CD4-positive, alpha-beta T cell treated with Interleukin-4 for 1 hour (primary cell): ENCODE measurements around the gene ATP9A.

ENCODE experiments used
- DNase-seq, 2 donors: peaks; one replicate each; pipeline ENCODE4 v3.0.0-alpha.2; 2020 to 2022

The ATP9A gene

DNA sequence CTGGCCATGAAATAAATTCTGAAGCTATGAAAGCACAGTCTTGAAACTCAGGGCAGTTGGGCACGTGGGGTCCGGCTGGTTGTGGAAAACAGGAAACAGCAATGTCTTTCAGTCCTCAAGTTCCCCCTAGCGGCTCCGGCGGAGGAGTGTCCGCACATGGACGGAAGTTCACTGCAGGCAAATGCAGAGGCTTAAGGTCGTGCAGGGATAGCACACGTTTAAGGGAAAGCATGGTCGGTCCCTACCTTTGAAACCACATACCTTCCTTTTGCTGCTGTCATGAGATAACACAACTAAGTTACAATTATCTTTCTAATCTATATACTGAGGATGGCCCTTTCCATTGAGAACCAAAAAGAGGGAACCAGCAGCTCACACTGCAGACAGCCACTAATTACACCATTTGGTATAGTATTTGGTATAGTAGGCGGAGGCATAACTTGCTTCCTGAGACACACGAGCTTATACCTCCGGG lies 173.1 kb downstream of the ATP9A start:
- peak; percentile 81 for DNase-seq

GRCh38 chr20:51594236-51595057 lies 173.7 kb downstream of the ATP9A start:
- DNase-seq, result no peak

- no peak for DNase-seq
These were observed 174.6 kb downstream of the ATP9A start for GRCh38 chr20:51593584-51593983.

- no peak for DNase-seq
These were observed 175.6 kb downstream of the ATP9A start for GRCh38 chr20:51592564-51592963.

- no peak for DNase-seq
These were observed 176.3 kb downstream of the ATP9A start for GRCh38 chr20:51591871-51592270.

- DNase-seq, result no peak
These were observed 179.4 kb downstream of the ATP9A start for GRCh38 chr20:51588762-51589161.

GRCh38 chr20:51587145-51587544 lies 181.0 kb downstream of the ATP9A start:
- no peak for DNase-seq

DNA sequence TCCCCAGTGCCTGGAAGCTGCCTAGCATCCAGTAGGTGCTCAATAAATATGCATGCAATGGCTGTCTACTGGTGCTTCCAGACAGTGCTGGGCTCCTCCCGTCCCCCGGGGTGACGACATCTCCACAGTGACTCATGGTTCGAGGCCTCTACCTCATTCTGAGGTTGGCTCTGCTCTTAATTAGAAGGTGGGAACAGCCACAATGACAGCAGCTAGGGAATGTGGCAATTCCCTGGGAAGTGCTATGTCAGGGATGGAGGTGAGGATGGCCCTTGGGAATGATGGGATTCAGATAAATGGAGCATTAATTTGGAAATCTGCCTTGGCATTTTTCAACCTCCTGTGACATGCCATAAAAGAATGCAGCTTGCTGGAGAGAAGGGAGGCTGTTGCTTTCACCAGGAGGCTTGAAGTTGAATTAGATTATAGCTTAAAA lies 182.2 kb downstream of the ATP9A start:
- no peak for DNase-seq

- DNase-seq, result no peak
These were observed 183.0 kb downstream of the ATP9A start for GRCh38 chr20:51585148-51585547.

DNA sequence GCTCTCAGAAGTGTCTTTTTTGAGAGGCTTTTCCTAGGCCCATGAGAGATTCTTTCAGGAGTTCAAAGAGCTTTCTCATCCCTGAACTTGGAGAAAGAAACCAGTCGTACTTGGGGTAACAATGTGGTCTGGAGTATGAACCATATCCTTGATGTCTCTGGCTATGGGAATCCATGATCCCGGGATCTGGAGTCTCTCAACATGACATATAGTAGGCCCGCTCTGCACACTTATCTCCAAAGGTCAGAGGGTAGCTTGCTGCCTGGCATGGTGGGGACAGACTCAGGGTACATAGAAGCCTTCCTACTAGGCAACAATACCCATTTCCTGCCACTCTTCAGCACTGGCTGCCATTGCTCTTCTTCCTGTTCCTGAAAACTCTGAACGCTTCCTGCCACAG lies 183.5 kb downstream of the ATP9A start:
- DNase-seq, result no peak

GRCh38 chr20:51584116-51584515 lies 184.1 kb downstream of the ATP9A start:
- DNase-seq, result no peak

DNA sequence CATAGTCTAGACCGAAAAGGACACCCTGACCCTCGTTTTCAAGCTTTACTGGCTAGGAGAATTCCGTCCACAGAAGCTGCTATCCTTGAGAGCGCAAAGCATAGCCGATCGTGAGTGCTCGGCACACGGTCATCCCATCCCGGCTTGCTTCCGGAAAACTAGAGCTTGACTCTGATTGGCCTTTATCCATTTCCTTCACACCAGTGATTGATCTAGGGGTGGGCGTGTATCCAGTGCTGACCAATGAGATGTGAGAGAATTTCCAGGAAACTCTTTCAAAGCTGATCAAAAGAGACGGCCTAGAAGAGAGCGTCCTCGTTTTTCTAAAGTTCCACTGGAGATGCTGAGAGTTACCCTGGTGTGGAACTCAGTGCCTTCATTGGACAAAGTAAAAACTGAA lies 184.7 kb downstream of the ATP9A start:
- no peak for DNase-seq

- no peak for DNase-seq
These were observed 185.1 kb downstream of the ATP9A start for GRCh38 chr20:51583073-51583472.

DNA sequence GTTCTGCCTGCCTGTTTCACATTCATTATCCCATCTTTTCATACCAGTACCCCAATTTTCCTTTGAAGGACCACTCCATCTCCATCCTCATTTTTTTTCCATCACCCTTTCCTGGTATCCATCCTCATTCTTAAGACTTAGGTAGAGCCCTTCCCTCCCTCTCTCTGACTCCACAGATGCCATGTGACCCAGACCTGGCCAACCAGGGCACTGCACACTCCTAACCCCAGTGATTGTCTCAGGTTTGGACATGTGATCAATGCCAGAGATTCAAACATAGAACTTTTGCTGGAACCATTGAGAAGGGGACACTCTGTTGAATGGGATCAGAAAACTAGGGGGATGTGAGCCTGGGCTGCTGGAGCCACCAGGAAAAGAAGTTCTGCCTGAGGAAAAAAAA lies 186.6 kb downstream of the ATP9A start:
- no peak for DNase-seq

- DNase-seq, result no peak
These were observed 189.1 kb downstream of the ATP9A start for GRCh38 chr20:51579137-51579536.

DNA sequence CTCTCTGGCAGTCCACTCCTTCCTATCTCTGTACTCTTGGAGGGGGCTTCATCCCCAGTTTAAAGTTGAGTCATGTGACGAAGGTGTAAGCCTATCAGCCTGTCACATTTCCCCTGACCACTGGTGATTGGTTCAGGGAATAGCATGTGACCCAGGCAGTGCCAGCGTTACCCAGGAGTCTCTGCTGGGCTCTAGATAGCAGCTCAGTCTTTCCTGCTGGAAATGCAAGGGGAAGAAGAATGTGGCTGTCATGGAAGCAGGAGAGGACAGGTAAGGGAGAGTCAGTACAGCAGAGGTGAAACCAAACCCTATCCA lies 190.1 kb downstream of the ATP9A start:
- DNase-seq, result no peak

DNA sequence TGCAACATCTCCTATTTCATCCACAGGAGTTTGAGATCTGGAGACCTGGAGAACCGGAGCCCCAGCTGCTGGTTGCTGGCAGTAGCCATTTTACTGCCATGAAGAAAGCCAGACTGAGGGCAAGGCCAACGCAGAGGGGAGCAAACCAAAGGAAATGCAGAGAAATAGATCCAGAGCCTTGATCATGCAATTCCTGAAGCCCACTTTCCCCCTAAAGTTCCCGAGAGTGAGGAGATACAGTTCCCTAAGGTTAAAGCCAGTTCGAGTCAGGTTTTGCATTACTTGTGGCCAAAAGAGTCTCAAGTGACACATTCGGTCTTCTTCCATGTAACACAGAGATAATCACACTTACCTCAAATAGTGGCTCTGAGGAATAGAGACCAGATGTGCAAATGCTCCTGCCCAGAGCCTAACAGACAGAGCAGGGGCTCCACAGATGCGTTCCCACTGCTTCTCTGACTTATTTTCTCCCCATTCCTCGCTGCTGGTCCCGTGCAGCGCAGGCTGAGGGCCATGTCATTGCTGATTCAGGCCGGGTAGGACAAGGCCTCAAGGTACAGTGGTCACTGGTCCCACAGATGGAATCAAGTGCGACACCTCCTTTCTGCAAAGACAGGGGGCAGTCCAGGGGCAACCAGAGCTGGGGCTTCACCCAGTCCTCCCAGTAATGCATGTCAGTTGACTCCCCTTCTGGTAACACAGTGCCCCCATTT lies 190.6 kb downstream of the ATP9A start:
- DNase-seq, result no peak

- DNase-seq, result no peak
These were observed 192.7 kb downstream of the ATP9A start for GRCh38 chr20:51575486-51575885.

GRCh38 chr20:51574248-51575033 lies 193.7 kb downstream of the ATP9A start:
- DNase-seq, result no peak

GRCh38 chr20:51573576-51574243 lies 194.5 kb downstream of the ATP9A start:
- no peak for DNase-seq

GRCh38 chr20:51571460-51571794 lies 196.8 kb downstream of the ATP9A start:
- no peak for DNase-seq

DNA sequence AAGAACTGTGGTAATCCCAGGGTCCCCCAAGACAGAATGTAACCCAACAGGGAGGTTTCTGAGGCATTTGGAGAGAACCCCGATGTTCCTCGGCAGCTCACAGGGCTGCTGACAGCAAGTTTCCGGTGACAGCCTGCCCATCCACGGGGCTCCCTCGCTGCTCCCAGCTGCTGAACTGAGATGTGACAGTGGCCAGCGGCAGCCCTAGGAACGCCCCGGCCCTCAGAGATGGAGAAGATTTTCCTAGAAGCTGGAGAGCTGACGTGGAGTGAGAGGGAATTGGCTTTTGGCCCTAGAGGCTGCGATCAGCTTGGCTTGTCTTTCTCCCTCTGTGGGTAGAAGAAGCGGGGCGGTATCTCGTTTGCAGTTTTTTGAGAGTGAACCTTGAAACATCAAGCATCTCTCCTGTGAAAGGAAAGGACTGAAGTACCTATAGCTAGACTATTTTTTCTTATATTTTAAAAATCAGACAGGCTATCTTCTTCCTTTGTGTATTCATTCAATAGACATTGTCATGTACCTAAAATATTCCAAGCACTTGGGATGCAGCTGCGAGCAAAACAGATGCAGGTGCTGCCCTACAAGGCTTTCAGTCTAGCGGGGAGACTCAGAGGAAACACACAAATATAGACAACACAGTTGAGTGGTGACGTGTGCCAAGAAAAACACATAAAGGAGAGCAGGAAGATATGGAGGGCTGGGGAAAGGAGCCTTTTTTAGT lies 197.3 kb downstream of the ATP9A start:
- DNase-seq, result no peak
